Upper lobe of right lung (tissue), 1 donor: Measurements from ENCODE around the gene ARMC9. TPM values are rescaled to one million over a fixed set of nuclear protein-coding genes. Genes with fewer than 3 reads are reported as not detected.
A peak's percentile ranks its signal among the peaks of the same experiment; 100 is the strongest.

Source experiments
- ATAC-seq: fragments of 200-7000 bp; cut with Tn5 transposase; one replicate; pipeline ENCODE4 v1.9.1; 2020; ENCODE audit warnings: mild to moderate bottlenecking, moderate library complexity
- DNase-seq: peaks from one replicate; pipeline ENCODE4 v3.0.0-alpha.2; 2020
- H3K27ac ChIP-seq: fragments of 200-600 bp; one replicate; pipeline ENCODE4 v1.8.0; 2022
- H3K27me3 ChIP-seq: fragments of 200-600 bp; one replicate; pipeline ENCODE4 v1.8.0; 2022; ENCODE audit warnings: mild to moderate bottlenecking
- H3K36me3 ChIP-seq: fragments of 200-600 bp; one replicate; pipeline ENCODE4 v1.8.0; 2022
- H3K4me1 ChIP-seq: fragments of 200-600 bp; one replicate; pipeline ENCODE4 v1.8.0; 2022
- H3K4me3 ChIP-seq: fragments of 200-600 bp; one replicate; pipeline ENCODE4 v1.8.0; 2022; ENCODE audit warnings: mild to moderate bottlenecking
- H3K9me3 ChIP-seq: fragments of 200-600 bp; one replicate; pipeline ENCODE4 v1.8.0; 2022
- CTCF ChIP-seq: fragments of 200-600 bp; IDR thresholded peaks from one replicate; pipeline ENCODE4 v1.8.0; 2022; ENCODE audit warnings: antibody characterized with exemption
- intact Hi-C: fragments of 100-400 bp; cut with DNase I; formaldehyde crosslinking; loops from one replicate; pipeline ENCODE4 v1.11.0; 2022
- total RNA-seq: library from RNA; stranded (reverse); fragmentation: NEBNext Ultra II Directional; extraction: Animal tissue kit (Norgen Biotek cat#: 25700); gene quantifications from one replicate; pipeline ENCODE4 v1.2.1, GENCODE V29; 2021
- donor health status: DM: no; HTN: yes; CAD: no; lungs with severe emphysema.

ARMC9 gene
- total RNA-seq, 1 donor from 2014 or later, result 37.1 TPM

GRCh38 chr2:231260442-231261208, 62.2 kb downstream of the ARMC9 start:
- Histone ChIP-seq H3K4me1 (no peaks in the 10 kb centered on the region), H3K36me3 (peaks cover 9% of the 10 kb centered on the region), H3K27ac (no peak overlapping the region), H3K9me3 (no peaks in the 10 kb centered on the region), H3K4me3 (no peak overlapping the region), H3K27me3 (no peaks in the 10 kb centered on the region)
- DNase-seq (no peak), ATAC-seq (peak; percentile 70)
- intact Hi-C loops, result no loop called here
- TF ChIP-seq CTCF, result no peak

- DNase-seq (no peak), ATAC-seq (no peak)
- Histone ChIP-seq H3K27ac (no peak overlapping the region), H3K36me3 (peaks cover 9% of the 10 kb centered on the region), H3K4me1 (no peaks in the 10 kb centered on the region), H3K4me3 (no peak overlapping the region), H3K9me3 (no peaks in the 10 kb centered on the region), H3K27me3 (no peaks in the 10 kb centered on the region)
- intact Hi-C loops, result no loop called here
- no peak for TF ChIP-seq CTCF
These were observed 64.8 kb downstream of the ARMC9 start for GRCh38 chr2:231263118-231263831.

- no peaks in the 10 kb centered on the region for H3K9me3 ChIP-seq
- H3K27me3 ChIP-seq, result no peaks in the 10 kb centered on the region
- intact Hi-C loops, result no loop called here
- peak overlapping the region; percentile 75 for H3K27ac ChIP-seq
- peak; percentile 91 for ATAC-seq
- no peak for DNase-seq
- no peaks in the 10 kb centered on the region for H3K4me1 ChIP-seq
- H3K36me3 ChIP-seq, result no peaks in the 10 kb centered on the region
- H3K4me3 ChIP-seq, result peak overlapping the region; percentile 17
- TF ChIP-seq CTCF, result no peak
These were observed 72.0 kb downstream of the ARMC9 start for GRCh38 chr2:231270221-231271114.

GRCh38 chr2:231272991-231273390, 74.6 kb downstream of the ARMC9 start:
- intact Hi-C loops, result no loop called here
- H3K4me3 ChIP-seq, result no peak overlapping the region
- H3K36me3 ChIP-seq, result peaks cover 15% of the 10 kb centered on the region
- H3K4me1 ChIP-seq, result no peaks in the 10 kb centered on the region
- H3K27ac ChIP-seq, result no peak overlapping the region
- H3K9me3 ChIP-seq, result no peaks in the 10 kb centered on the region
- no peak for TF ChIP-seq CTCF
- H3K27me3 ChIP-seq, result no peaks in the 10 kb centered on the region
- ATAC-seq (no peak), DNase-seq (no peak)

GRCh38 chr2:231276987-231277386, 78.6 kb downstream of the ARMC9 start:
- Histone ChIP-seq H3K27ac (no peak overlapping the region), H3K4me3 (no peak overlapping the region), H3K27me3 (no peaks in the 10 kb centered on the region), H3K4me1 (no peaks in the 10 kb centered on the region), H3K36me3 (peaks cover 38% of the 10 kb centered on the region), H3K9me3 (no peaks in the 10 kb centered on the region)
- no peak for ATAC-seq
- no peak for DNase-seq
- no peak for TF ChIP-seq CTCF
- intact Hi-C loops, result no loop called here
